Gastroesophageal sphincter (tissue), 4 donors: ENCODE data around the gene ANHX. TPM values are rescaled to one million over a fixed set of nuclear protein-coding genes. Genes with fewer than 3 reads are reported as not detected.
A peak's percentile ranks its signal among the peaks of the same experiment; 100 is the strongest.

Experiments used
- ATAC-seq: fragments of 150-250 bp; one replicate; pipeline ENCODE4 v1.9.1; 2016; ENCODE audit warnings: mild to moderate bottlenecking, moderate library complexity
- H3K27ac ChIP-seq, 4 donors: fragments of 200-600 bp; sonication (generic) in 3 of 4; 1 replicate in 3 of 4; 2 replicates in 1 of 4; pipeline ENCODE4 v1.5.1; 2016 to 2019
- H3K27me3 ChIP-seq: fragments of 200-600 bp; sonication (generic); one replicate; pipeline ENCODE4 v1.5.1; 2019
- H3K36me3 ChIP-seq, 2 donors: fragments of 200-600 bp; sonication (generic); one replicate each; pipeline ENCODE4 v1.5.1; 2019; ENCODE audit warnings: control low read depth in 1 of 2
- H3K4me1 ChIP-seq, 3 donors: fragments of 200-600 bp; sonication (generic); 1 replicate in 2 of 3; 2 replicates in 1 of 3; pipeline ENCODE4 v1.5.1; 2016 to 2019; ENCODE audit warnings: control low read depth in 2 of 3
- H3K4me3 ChIP-seq, 2 donors: fragments of 200-600 bp; sonication (generic); one replicate each; pipeline ENCODE4 v1.5.1; 2019; ENCODE audit warnings: mild to moderate bottlenecking in 1 of 2, moderate library complexity in 1 of 2
- H3K9me3 ChIP-seq, 3 donors: fragments of 200-600 bp; sonication (generic); one replicate each; pipeline ENCODE4 v1.5.1; 2017 to 2019; ENCODE audit warnings: control low read depth in 2 of 3
- CTCF ChIP-seq, 4 experiments: fragments of 200-600 bp in 2 of 4; fragments of 450-650 bp in 2 of 4; sonication (generic) in 1 of 4; IDR thresholded peaks; one replicate each; pipeline ENCODE4 v1.5.1; 2017 to 2019; ENCODE audit warnings: antibody characterized with exemption in 4 of 4, mild to moderate bottlenecking in 2 of 4, moderate library complexity in 2 of 4
- EP300 ChIP-seq: sonication (generic); formaldehyde crosslinking; IDR thresholded peaks from one replicate; pipeline ENCODE4 v1.6.1; 2017; ENCODE audit warnings: antibody characterized with exemption, mild to moderate bottlenecking
- POLR2A ChIP-seq, 2 donors: fragments of 450-650 bp; IDR thresholded peaks; one replicate each; pipeline ENCODE4 v1.6.1; 2017; ENCODE audit warnings: antibody characterized with exemption in 2 of 2, mild to moderate bottlenecking in 2 of 2, moderate library complexity in 1 of 2
- POLR2AphosphoS5 ChIP-seq: sonication (generic); formaldehyde crosslinking; IDR thresholded peaks from one replicate; pipeline ENCODE4 v1.6.1; 2017; ENCODE audit warnings: antibody characterized with exemption
- WGBS, 2 donors: methylation state at CpG; one replicate each; pipeline ENCODE4 v1.1.5; 2018; ENCODE audit warnings: low coverage in 1 of 2; 5-methylcytosine and 5-hydroxymethylcytosine counted together
- total RNA-seq, 4 donors: library from RNA; depleted of rRNA; stranded (reverse); fragments of >200 nt; gene quantifications; one replicate each; pipeline ENCODE4 v1.1.0, GENCODE V29; 2016

Gene ANHX
- total RNA-seq, 4 donors from 2014 or later = not detected

- ATAC-seq = no peak
- Histone ChIP-seq H3K4me1 (no peaks in the 10 kb centered on the region), H3K27me3 (no peaks in the 10 kb centered on the region), H3K9me3 (peaks cover 0 to 100% (median 9%) of the 10 kb centered on the region in 3 donors), H3K4me3 (no peak overlapping the region), H3K27ac (no peak overlapping the region), H3K36me3 (peaks cover 25 to 100% of the 10 kb centered on the region in 2 donors)
- TF ChIP-seq EP300 = no peak
- no peak for TF ChIP-seq POLR2AphosphoS5
- TF ChIP-seq POLR2A (IDR thresholded peaks at IDR 0.05) = no peak
- TF ChIP-seq CTCF (IDR thresholded peaks at IDR 0.05) = no peak
- 97 to 100% methylated on average over 2 of the region's 2 CpGs for WGBS, 2 donors
These were observed 45.5 kb downstream of the ANHX start for GRCh38 chr12:133190176-133190575.

- ATAC-seq = peak; percentile 97
- no peaks in the 10 kb centered on the region for H3K27me3 ChIP-seq
- peaks cover 0 to 39% of the 10 kb centered on the region in 2 donors for H3K36me3 ChIP-seq
- TF ChIP-seq CTCF (IDR thresholded peaks at IDR 0.05) = peak; percentile 52 to 91 (median 66)
- TF ChIP-seq POLR2A (IDR thresholded peaks at IDR 0.05) = peak; percentile 9 to 22
- TF ChIP-seq POLR2AphosphoS5 = peak; percentile 81
- TF ChIP-seq EP300 = no peak
- 1 to 4% methylated on average over 11 to 15 of the region's 40 CpGs for WGBS, 2 donors
- peaks cover 0 to 69% (median 1%) of the 10 kb centered on the region in 3 donors for H3K9me3 ChIP-seq
- H3K4me1 ChIP-seq = peaks cover 0 to 18% (median 0%) of the 10 kb centered on the region in 3 donors
- H3K4me3 ChIP-seq = peak within 1 kb of the TSS; percentile 63 to 86
- peak within 1 kb of the TSS; percentile 18 to 84 (median 70) for H3K27ac ChIP-seq
These were observed 54.3 kb downstream of the ANHX start, which contains the start of gene ZNF268 for GRCh38 chr12:133181238-133181959. TSS of gene ZNF268 (plus strand) at chr12:133181495. CDS start at chr12:133181998, 503 bp downstream.

- Histone ChIP-seq H3K9me3 (peaks cover 0 to 69% (median 0%) of the 10 kb centered on the region in 3 donors), H3K27ac (peak overlapping the region in 1 of 4 donors; percentile 84), H3K4me3 (peak overlapping the region in 1 of 2 donors; percentile 86), H3K36me3 (peaks cover 0 to 31% of the 10 kb centered on the region in 2 donors), H3K27me3 (no peaks in the 10 kb centered on the region), H3K4me1 (peaks cover 0 to 18% (median 0%) of the 10 kb centered on the region in 3 donors)
- 95 to 97% methylated on average over 7 to 8 of the region's 8 CpGs for WGBS, 2 donors
- ATAC-seq = no peak
- no peak for TF ChIP-seq CTCF (IDR thresholded peaks at IDR 0.05)
- no peak for TF ChIP-seq EP300
- no peak for TF ChIP-seq POLR2A (IDR thresholded peaks at IDR 0.05)
- TF ChIP-seq POLR2AphosphoS5 = no peak
These were observed 55.0 kb downstream of the ANHX start for GRCh38 chr12:133180669-133181068.

GRCh38 chr12:133174901-133175300 lies 60.8 kb downstream of the ANHX start:
- ATAC-seq = no peak
- Histone ChIP-seq H3K4me3 (no peak overlapping the region), H3K9me3 (peaks cover 0 to 88% (median 0%) of the 10 kb centered on the region in 3 donors), H3K4me1 (no peaks in the 10 kb centered on the region), H3K27me3 (no peaks in the 10 kb centered on the region), H3K36me3 (no peaks in the 10 kb centered on the region), H3K27ac (no peak overlapping the region)
- TF ChIP-seq CTCF (IDR thresholded peaks at IDR 0.05) (no peak), EP300 (no peak), POLR2AphosphoS5 (no peak), POLR2A (IDR thresholded peaks at IDR 0.05) (no peak)
- 70 to 100% methylated on average over 1 of the region's 1 CpG for WGBS, 2 donors

GRCh38 chr12:133172491-133172890 lies 63.2 kb downstream of the ANHX start:
- Histone ChIP-seq H3K36me3 (no peaks in the 10 kb centered on the region), H3K9me3 (peaks cover 0 to 80% (median 0%) of the 10 kb centered on the region in 3 donors), H3K27ac (no peak overlapping the region), H3K27me3 (no peaks in the 10 kb centered on the region), H3K4me3 (no peak overlapping the region), H3K4me1 (no peaks in the 10 kb centered on the region)
- no peak for TF ChIP-seq POLR2AphosphoS5
- no peak for TF ChIP-seq EP300
- TF ChIP-seq CTCF (IDR thresholded peaks at IDR 0.05) = no peak
- no peak for TF ChIP-seq POLR2A (IDR thresholded peaks at IDR 0.05)
- no peak for ATAC-seq
- WGBS, 2 donors = 100% methylated on average over 1 of the region's 1 CpG; no CpG with 5 or more reads in 1 of the 2 donors
